Muscle of leg (tissue), 11 donors: ENCODE data around the gene ERBIN. TPM values are rescaled to one million over a fixed set of nuclear protein-coding genes. Genes with fewer than 3 reads are reported as not detected.
A peak's percentile ranks its signal among the peaks of the same experiment; 100 is the strongest.
"Not testable (repeated sequence)": the region's sequence is repeated elsewhere in the genome, so short reads cannot be mapped to it uniquely, and the experiment has no call there.

ENCODE experiments used
- DNase-seq: peaks from one replicate; pipeline ENCODE4 v3.0.0; 2013
- H3K27ac ChIP-seq: one replicate; pipeline ENCODE4 v1.5.1; 2013; ENCODE audit warnings: mild to moderate bottlenecking, low read length, control low read depth
- H3K27me3 ChIP-seq: one replicate; pipeline ENCODE4 v1.6.1; 2013; ENCODE audit warnings: low read length; ENCODE audit not compliant: control insufficient read depth, insufficient read depth
- H3K36me3 ChIP-seq: one replicate; pipeline ENCODE4 v1.6.1; 2013; ENCODE audit warnings: low read length; ENCODE audit not compliant: control insufficient read depth, insufficient read depth
- H3K4me1 ChIP-seq: one replicate; pipeline ENCODE4 v1.6.1; 2013; ENCODE audit warnings: low read length; ENCODE audit not compliant: control insufficient read depth, insufficient read depth
- H3K4me3 ChIP-seq: one replicate; pipeline ENCODE4 v1.5.1; 2013; ENCODE audit warnings: low read length, control low read depth
- H3K9me3 ChIP-seq: replicated peaks from 2 replicates; pipeline ENCODE4 v1.6.1; 2013; ENCODE audit warnings: low read depth, low read length; ENCODE audit not compliant: control insufficient read depth
- WGBS: methylation state at CpG from one replicate; pipeline ENCODE4 v1.1.5; 2013; ENCODE audit warnings: missing lambda C conversion rate; ENCODE audit not compliant: insufficient coverage; 5-methylcytosine and 5-hydroxymethylcytosine counted together
- polyA plus RNA-seq, 8 donors: library from polyadenylated mRNA; unstranded; fragments of 120-200 nt; gene quantifications; one replicate each; pipeline versions ENCODE4 v1.2.1 to v1.2.3, GENCODE V29; 2013; ENCODE audit warnings: inconsistent platforms in 1 of 8, low replicate concordance in 1 of 8; ENCODE audit not compliant: insufficient read length in 8 of 8, insufficient read depth in 1 of 8
- total RNA-seq: library from RNA; stranded (reverse); fragments of 120-200 nt; gene quantifications from one replicate; pipeline ENCODE4 v1.2.4, GENCODE V29; 2013

The ERBIN gene
- total and polyA plus RNA-seq, 9 donors: 33.1 to 53.5 (median 44.8) TPM

DNA sequence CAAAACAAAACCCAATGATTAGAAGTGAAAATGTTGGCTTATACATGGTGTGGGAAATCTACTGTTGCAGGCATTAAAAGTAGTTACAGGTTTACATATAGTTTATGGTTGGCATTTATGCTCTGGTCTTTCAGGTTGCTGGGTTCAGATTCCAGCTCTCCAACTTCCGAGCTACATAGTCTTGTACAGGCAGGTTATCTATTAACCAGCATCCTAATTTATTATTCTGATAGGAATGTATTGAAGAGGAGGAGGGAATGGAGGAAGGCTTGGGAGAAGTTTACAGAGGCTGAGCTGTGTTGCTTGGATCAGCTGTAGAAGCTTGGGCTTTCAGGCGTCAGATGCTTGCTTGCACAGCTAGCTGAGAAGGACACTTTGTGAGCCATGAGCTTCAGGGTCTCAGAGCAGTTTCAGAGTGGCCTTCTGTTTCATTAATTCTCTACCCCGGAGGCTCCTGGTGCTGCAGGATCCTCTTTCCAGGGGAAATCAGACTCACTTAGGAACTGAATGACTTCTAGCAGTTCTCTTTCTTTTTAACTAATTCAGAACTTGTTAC lies 11.7 kb upstream of the ERBIN start:
- Histone ChIP-seq H3K36me3 (no peaks in the 10 kb centered on the region), H3K27ac (no peak overlapping the region), H3K9me3 (no peaks in the 10 kb centered on the region), H3K27me3 (no peaks in the 10 kb centered on the region), H3K4me3 (no peak overlapping the region), H3K4me1 (no peaks in the 10 kb centered on the region)
- no peak for DNase-seq
- 71% methylated on average over 1 of the region's 3 CpGs for WGBS

DNA sequence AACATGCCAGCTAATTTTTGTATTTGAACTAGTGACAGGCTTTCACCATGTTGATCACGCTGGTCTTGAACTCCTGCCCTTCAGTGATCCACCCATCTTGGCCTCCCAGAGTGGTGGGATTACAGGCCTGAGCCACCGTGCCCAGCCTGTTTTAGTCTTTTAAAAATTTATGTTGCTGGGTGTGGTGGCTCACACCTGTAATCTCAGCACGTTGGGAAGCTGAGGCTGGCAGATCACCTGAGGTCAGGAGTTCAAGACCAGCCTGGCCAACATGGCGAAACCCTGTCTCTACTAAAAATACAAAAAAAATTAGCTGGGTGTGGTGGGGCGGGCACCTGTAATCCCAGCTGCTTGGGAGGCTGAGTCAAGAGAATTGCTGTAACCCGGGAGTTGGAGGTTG lies 10.7 kb upstream of the ERBIN start:
- H3K4me3 ChIP-seq, H3K27me3 ChIP-seq, H3K4me1 ChIP-seq, H3K27ac ChIP-seq, H3K36me3 ChIP-seq, DNase-seq, H3K9me3 ChIP-seq: not testable (repeated sequence)
- WGBS: 100% methylated on average over 1 of the region's 6 CpGs

DNA sequence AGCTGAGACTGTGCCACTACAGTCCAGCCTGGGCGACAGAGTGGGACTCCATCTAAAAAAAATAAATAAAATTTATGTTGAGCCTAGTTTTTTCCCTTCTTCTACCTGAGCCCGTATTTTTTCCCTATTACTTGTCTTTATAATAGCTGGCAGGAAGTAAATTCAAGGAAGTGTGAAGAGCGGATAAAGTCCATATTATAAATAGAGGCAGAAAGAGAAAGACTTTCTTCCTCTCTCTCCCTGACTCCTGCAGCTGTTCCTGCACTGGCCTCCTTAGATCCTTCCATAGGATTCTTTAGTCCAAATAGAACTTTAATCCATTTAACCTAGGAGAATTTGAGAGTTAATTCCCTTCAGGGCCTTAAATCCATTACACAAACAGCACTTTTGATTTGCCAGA lies 10.3 kb upstream of the ERBIN start:
- Histone ChIP-seq H3K27me3 (no peaks in the 10 kb centered on the region), H3K36me3 (no peaks in the 10 kb centered on the region), H3K27ac (no peak overlapping the region), H3K9me3 (no peaks in the 10 kb centered on the region), H3K4me3 (no peak overlapping the region), H3K4me1 (no peaks in the 10 kb centered on the region)
- no peak for DNase-seq
- no CpG with 5 or more reads among the region's 3 CpGs for WGBS

DNA sequence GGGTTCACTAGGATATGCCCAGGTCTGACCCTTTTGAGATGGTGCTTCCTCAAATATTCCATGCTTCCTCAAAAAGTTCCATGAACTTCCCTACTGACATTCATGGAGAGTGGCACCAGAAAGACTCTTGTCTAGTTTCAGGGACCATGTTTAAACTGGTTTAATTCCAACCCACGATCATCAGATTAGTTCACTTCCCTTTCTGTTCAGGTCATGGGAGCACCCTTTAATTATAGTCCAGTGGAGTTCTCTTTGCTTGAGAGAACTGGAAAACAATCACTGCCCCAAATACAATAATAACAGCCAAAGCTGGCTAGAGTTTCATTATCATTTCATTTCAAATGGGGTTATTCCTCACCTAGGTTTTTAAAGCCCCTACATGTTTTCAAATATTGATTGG lies 9.7 kb upstream of the ERBIN start:
- no CpG with 5 or more reads among the region's 1 CpG for WGBS
- no peaks in the 10 kb centered on the region for H3K27me3 ChIP-seq
- peak; percentile 35 for DNase-seq
- no peaks in the 10 kb centered on the region for H3K9me3 ChIP-seq
- H3K36me3 ChIP-seq: no peaks in the 10 kb centered on the region
- H3K4me1 ChIP-seq: no peaks in the 10 kb centered on the region
- H3K27ac ChIP-seq: no peak overlapping the region
- no peak overlapping the region for H3K4me3 ChIP-seq

DNA sequence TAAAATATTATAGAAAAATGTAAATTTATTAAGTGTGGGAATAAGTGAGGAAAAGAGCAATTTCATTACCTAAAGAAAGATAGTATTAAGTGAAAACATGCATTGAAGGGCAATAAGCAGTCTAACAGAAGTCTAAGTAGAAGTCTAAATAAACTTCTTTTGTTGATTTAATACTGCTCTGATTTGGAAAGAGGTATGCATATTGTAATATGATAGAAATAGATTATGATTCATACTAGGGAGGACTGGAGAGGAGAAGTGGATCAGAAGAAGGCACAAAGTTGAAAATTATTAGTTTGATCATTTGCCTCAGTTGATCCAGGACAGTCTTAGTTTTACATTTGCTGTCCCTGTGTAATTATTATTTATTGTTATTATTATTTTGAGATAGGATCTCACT lies 6.6 kb upstream of the ERBIN start:
- Histone ChIP-seq H3K4me3 (no peak overlapping the region), H3K4me1 (peaks cover 3% of the 10 kb centered on the region), H3K36me3 (no peaks in the 10 kb centered on the region), H3K27ac (no peak overlapping the region), H3K9me3 (no peaks in the 10 kb centered on the region), H3K27me3 (no peaks in the 10 kb centered on the region)
- no peak for DNase-seq

DNA sequence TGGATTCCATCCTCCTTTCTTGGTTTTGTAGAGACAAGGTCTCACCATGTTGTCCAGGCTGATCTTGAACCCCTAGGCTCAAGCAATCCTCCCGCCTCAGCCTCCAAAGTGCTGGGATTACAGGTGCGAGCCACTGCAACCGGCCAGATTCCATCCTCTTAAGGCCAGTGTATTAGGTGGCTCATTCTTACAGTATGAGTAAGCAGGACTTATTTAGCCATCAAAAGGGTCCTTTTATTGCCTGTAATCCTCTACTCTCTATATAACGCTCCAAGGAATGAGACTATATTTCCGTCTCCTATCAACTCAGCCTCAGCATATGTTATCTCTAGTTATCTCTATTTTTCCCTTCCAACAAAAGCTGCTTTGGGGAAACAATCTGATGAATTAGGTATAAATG lies 3.0 kb upstream of the ERBIN start:
- H3K36me3 ChIP-seq: no peaks in the 10 kb centered on the region
- no peaks in the 10 kb centered on the region for H3K27me3 ChIP-seq
- DNase-seq: no peak
- no peak overlapping the region for H3K4me3 ChIP-seq
- WGBS: 67% methylated on average over 1 of the region's 5 CpGs
- H3K9me3 ChIP-seq: no peaks in the 10 kb centered on the region
- no peak overlapping the region for H3K27ac ChIP-seq
- H3K4me1 ChIP-seq: peaks cover 5% of the 10 kb centered on the region

DNA sequence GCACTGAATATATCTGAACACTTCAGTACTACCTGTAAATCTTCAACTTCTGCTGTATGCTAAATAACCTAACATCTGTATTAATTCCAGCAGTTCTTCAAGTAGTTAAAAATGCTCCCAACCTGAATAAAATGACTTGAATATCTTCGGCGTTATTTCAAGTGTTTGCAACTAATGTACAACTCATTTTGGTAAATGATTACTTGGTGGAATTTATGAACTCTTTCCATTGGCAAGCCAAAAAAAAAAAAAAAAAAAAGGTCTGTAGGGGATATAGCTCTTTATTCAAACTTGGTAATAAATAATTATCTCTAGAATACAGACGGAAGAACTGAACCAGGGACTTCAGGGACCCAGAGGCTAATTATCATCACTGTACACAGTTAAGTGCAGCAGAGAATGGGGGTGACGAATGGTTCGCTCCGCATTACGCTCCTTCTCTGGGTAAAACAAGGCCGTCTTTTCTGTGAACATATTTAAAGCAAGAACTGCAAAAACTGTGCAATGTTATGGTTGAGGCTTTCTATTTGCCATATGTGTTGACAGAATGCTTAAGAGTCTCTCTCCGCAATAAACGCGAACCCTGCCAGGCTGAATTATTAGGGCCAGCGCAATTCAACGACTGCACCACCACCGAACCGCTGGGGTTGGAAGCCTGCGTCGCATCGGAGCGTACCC lies 1.9 kb upstream of the ERBIN start:
- no peaks in the 10 kb centered on the region for H3K9me3 ChIP-seq
- H3K4me3 ChIP-seq: peak overlapping the region; percentile 72
- H3K27me3 ChIP-seq: no peaks in the 10 kb centered on the region
- peaks cover 5% of the 10 kb centered on the region for H3K4me1 ChIP-seq
- WGBS: 6% methylated on average over 16 of the region's 19 CpGs
- no peak for DNase-seq
- no peaks in the 10 kb centered on the region for H3K36me3 ChIP-seq
- H3K27ac ChIP-seq: peak overlapping the region; percentile 98

DNA sequence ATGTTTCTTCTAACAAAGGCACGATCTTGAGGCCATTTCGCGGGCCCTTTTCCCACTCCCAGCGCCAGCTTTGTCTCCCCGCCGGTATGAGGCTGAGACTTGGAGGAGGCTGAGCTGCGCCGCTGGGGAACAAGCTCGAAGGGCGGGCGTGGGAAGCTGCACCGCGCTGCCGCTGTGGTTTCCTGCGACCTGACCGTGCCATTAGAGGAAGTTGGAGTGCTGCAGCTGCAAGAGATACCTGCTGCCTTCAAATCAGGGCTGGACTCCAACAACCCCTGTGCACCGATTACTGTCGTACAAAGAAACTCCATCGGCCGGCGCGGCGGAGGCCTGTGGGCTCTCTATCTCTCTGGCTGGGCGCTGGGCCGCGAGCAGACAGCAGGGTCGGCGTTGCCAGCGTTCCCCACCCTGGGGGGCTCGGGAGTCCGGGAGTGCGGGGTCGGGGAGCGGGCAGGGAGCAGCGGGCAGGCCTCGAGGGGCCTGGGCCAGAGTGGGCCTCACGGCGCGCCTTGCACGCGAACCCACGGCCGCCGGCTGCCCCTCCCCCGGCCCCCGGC lies 1.3 kb upstream of the ERBIN start:
- peaks cover 5% of the 10 kb centered on the region for H3K4me1 ChIP-seq
- peak; percentile 87 for DNase-seq
- peak overlapping the region; percentile 98 for H3K27ac ChIP-seq
- no peaks in the 10 kb centered on the region for H3K27me3 ChIP-seq
- no peaks in the 10 kb centered on the region for H3K36me3 ChIP-seq
- H3K9me3 ChIP-seq: no peaks in the 10 kb centered on the region
- WGBS: under 1% methylated on average over 43 of the region's 46 CpGs
- H3K4me3 ChIP-seq: peak overlapping the region; percentile 72

DNA sequence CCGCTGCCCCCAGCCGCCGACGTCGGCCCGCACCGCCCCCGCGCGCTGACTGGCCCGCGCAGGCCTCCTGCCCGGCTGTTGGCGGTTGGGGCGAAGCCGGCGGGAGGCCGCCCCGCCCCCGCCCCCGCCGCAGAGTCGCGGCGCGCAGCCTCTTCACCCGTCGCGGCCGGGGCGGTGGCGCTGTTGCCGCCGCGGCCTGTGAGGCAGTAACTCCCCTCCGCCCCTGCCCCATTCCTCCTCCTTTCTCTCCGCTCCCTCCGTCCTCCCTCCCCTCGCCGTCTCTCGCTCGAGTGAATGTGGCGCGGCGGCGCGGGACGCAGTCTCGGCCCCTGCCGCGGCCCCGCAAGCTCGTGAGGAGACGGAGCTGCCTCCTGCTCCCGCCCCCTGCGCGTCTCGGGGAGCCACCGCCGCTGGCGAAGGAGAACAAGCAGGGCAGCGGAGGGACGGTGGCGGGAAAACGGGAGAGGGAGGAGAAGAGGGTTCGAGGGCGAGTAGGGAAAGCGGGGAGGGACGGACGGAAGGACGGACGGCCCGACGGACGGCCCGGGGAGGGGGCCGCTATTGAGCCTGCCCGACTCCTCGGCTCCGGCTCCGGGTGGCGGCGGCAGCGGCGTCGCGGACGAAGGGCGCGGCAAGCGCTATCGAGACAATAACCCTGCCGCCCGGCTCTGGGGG lies 637 bp upstream of the ERBIN start:
- peak; percentile 97 for DNase-seq
- Histone ChIP-seq H3K9me3 (no peaks in the 10 kb centered on the region), H3K4me1 (peaks cover 5% of the 10 kb centered on the region), H3K36me3 (no peaks in the 10 kb centered on the region), H3K4me3 (peak overlapping the region; percentile 91), H3K27ac (peak overlapping the region; percentile 99), H3K27me3 (no peaks in the 10 kb centered on the region)
- under 1% methylated on average over 90 of the region's 94 CpGs for WGBS

DNA sequence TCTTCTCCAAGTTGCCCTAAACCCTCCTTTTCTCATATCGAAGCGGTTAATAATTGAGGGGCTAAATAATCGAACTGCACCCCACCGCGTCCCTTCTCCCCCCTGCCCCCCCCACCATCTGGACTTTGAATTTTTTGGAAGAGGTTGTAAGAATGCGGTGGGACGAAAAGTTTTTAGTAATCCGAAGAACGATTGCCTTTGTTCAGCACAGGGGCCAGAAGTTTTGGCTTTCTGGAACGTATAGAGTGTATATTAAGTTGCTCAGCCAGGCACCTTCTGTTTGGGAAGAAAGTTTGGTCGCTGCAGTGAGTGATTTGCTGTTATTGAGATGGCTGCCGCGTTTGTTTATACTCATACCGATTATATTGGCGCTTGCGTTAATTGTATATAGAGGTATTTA lies 518 bp downstream of the ERBIN start:
- Histone ChIP-seq H3K27ac (peak overlapping the region; percentile 99), H3K4me3 (peak overlapping the region; percentile 91), H3K36me3 (no peaks in the 10 kb centered on the region), H3K4me1 (peaks cover 5% of the 10 kb centered on the region), H3K27me3 (no peaks in the 10 kb centered on the region), H3K9me3 (no peaks in the 10 kb centered on the region)
- 0% methylated on average over 3 of the region's 16 CpGs for WGBS
- DNase-seq: peak; percentile 58
